BJ (cell line): ENCODE measurements around the gene SCFD1. TPM values are rescaled to one million over a fixed set of nuclear protein-coding genes. Genes with fewer than 3 reads are reported as not detected.
"Not testable (repeated sequence)": the region's sequence is repeated elsewhere in the genome, so short reads cannot be mapped to it uniquely, and the experiment has no call there.

Experiments used
- CTCF ChIA-PET: fragments of 350-600 bp; formaldehyde crosslinking; extraction: SDS; loops from one replicate; lab custom pipeline; 2021; ENCODE audit warnings: antibody characterized with exemption, inconsistent platforms; lab: Yijun Ruan, JAX
- POLR2A ChIA-PET: fragments of 300-600 bp; sonication (Branson Sonifier 250); formaldehyde crosslinking; extraction: SDS; loops from one replicate; lab custom pipeline; 2021; ENCODE audit warnings: antibody characterized with exemption; lab: Charles Lee
- DNase-seq: peaks from one replicate; pipeline ENCODE4 v3.0.0-alpha.2; 2011; ENCODE audit warnings: low read depth
- H3K27me3 ChIP-seq: 2 replicates; pipeline ENCODE4 v1.6.0; 2011; ENCODE audit warnings: low read length; ENCODE audit not compliant: control insufficient read depth, insufficient read depth
- H3K36me3 ChIP-seq: 2 replicates; pipeline ENCODE4 v1.5.1; 2011; ENCODE audit warnings: low read length; ENCODE audit not compliant: control insufficient read depth, insufficient read depth
- H3K4me3 ChIP-seq: 2 replicates; pipeline ENCODE4 v1.5.1; 2011; ENCODE audit warnings: low read depth, mild to moderate bottlenecking, control low read depth, low read length
- polyA plus RNA-seq: library from polyadenylated mRNA; depleted of rRNA; stranded (reverse); fragments of >200 nt; gene quantifications from 2 replicates; pipeline ENCODE4 v1.2.3, GENCODE V29; 2011
- TF ChIP-seq, protein P1 (sequence below): IDR thresholded peaks from 2 replicates; pipeline ENCODE4 v1.5.1; 2011; ENCODE audit warnings: low read depth, mild to moderate bottlenecking, control low read depth, inconsistent platforms, low read length, moderate library complexity; ENCODE audit not compliant: insufficient read depth

The SCFD1 gene
- polyA plus RNA-seq, 1 experiment, result 61.0 TPM

DNA sequence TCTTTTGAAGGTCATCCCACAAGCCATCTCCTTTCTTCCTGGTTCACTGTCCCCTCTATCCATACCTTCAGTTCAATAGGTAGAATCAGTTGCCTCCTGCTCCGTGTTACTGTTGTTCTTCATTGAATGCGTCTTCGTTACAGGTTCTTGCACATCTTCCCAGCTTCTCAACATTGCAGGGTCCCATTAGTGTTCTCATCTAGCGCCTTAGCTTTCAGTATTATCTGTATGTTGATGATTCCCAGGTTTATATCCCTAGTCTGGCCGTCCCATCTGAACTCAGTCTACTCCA, 2.0 kb downstream of the SCFD1 start:
- TF ChIP-seq, protein P1, sequence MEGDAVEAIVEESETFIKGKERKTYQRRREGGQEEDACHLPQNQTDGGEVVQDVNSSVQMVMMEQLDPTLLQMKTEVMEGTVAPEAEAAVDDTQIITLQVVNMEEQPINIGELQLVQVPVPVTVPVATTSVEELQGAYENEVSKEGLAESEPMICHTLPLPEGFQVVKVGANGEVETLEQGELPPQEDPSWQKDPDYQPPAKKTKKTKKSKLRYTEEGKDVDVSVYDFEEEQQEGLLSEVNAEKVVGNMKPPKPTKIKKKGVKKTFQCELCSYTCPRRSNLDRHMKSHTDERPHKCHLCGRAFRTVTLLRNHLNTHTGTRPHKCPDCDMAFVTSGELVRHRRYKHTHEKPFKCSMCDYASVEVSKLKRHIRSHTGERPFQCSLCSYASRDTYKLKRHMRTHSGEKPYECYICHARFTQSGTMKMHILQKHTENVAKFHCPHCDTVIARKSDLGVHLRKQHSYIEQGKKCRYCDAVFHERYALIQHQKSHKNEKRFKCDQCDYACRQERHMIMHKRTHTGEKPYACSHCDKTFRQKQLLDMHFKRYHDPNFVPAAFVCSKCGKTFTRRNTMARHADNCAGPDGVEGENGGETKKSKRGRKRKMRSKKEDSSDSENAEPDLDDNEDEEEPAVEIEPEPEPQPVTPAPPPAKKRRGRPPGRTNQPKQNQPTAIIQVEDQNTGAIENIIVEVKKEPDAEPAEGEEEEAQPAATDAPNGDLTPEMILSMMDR, result no peak
- Histone ChIP-seq H3K4me3 (no peak overlapping the region), H3K36me3 (peaks cover 2% of the 10 kb centered on the region; the same call in 1 of the 2 replicates), H3K27me3 (no peaks in the 10 kb centered on the region)
- ChIA-PET POLR2A (no interaction called here), CTCF (no interaction called here)
- DNase-seq, result no peak

DNA sequence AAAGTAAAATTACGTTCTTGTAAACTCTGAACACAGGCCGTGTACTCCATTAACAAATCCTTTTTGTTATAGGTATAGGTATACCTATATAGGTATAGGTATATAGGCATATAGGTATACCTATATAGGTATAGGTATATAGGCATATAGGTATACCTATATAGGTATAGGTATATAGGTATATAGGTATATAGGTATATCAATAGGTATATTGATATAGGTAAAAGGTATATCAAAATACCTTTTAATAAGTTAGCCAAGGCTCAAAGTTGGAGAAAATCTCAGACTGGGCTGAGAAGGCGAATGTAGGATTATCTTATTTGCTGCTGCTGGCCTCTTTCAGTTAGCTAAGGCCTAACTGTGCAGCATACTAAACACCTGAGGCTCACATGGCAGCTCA, 3.4 kb downstream of the SCFD1 start:
- H3K4me3 ChIP-seq, result no peak overlapping the region
- no peaks in the 10 kb centered on the region for H3K27me3 ChIP-seq
- CTCF ChIA-PET, result no interaction called here
- TF ChIP-seq, protein P1, result no peak
- POLR2A ChIA-PET, result interaction anchor here (0.6 kb wide), 1 partner anchor 75 kb away, joined by 5 read pairs; no protein-coding TSS in a partner anchor
- DNase-seq, result no peak
- H3K36me3 ChIP-seq, result peaks cover 2% of the 10 kb centered on the region; the same call in 1 of the 2 replicates

DNA sequence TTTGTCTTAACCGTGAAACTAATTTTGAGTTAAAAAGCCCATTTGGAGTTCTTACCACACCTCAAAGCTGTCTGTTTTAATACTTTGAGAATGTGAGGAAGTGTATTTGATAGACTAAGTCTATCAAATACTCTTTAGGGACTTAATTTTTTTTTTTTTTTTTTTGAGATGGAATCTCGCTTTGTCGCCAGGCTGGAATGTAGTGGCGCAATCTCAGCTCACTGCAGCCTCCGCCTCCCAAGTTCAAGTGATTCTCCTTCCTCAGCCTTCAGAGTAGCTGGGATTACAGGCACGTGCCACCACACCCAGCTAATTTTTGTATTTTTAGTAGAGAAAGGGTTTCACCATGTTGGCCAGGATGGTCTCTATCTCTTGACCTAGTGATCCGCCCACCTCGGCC, 7.3 kb downstream of the SCFD1 start:
- H3K27me3 ChIP-seq, H3K4me3 ChIP-seq, H3K36me3 ChIP-seq, DNase-seq, CTCF ChIA-PET, POLR2A ChIA-PET: not testable (repeated sequence)

DNA sequence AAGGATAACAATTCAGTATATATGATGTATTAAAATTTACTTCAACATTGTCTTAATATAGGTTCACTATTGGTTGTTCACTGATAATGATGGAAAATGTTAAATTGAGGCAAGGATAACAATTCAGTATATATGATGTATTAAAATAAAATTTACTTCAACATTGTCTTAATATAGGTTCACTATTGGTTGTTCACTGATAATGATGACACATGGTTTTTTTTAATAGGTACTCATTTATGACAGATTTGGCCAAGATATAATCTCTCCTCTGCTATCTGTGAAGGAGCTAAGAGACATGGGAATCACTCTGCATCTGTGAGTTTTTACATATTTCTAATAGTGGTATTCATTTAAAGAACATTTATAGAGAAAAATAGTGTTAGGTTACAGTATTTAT, 8.1 kb downstream of the SCFD1 start:
- DNase-seq, result no peak
- ChIA-PET CTCF (no interaction called here), POLR2A (no interaction called here)
- H3K4me3 ChIP-seq, result no peak overlapping the region
- peaks cover 5% of the 10 kb centered on the region for H3K36me3 ChIP-seq
- H3K27me3 ChIP-seq, result no peaks in the 10 kb centered on the region
- TF ChIP-seq, protein P1, result no peak

DNA sequence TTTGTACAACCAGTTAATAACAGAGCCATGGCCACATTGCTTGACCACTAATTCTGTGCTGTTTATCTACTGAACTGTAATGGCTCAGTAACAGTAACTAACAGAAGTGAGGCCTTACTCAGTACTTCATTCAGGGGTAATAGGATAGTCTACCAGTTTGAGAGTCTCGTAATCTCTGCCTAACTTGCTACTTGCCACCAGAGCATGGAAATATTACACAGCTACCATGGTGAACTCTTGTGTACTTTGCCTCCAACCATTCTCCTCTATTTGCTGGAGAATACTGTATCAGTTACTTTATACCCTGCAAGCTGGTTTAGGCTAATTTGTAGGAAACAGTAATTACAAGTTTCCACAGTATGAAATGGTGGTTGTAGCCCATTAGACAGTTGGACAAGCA, 10.6 kb downstream of the SCFD1 start:
- no peak for DNase-seq
- no peak overlapping the region for H3K4me3 ChIP-seq
- no peaks in the 10 kb centered on the region for H3K27me3 ChIP-seq
- ChIA-PET POLR2A (no interaction called here), CTCF (no interaction called here)
- TF ChIP-seq, protein P1, result no peak
- H3K36me3 ChIP-seq, result peaks cover 3% of the 10 kb centered on the region; the same call in 1 of the 2 replicates

DNA sequence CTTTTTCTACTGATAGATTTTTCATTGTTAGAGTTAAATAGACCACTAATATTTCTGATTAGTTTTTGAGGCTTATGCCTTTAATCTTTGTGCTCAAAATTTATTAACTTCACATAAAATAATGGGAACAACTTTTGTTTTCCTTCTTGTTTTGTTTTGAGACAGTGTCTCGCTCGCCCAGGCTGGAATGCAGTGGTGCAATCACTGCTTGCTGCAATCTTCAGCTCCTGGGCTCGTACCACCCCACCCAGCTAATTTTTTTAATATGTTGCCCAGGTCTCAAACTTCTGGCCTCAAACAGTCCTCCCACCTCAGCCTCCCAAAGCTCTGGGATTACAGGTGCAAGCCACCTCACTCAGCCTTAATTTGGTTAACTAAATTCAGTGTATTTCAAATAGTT, 16.8 kb downstream of the SCFD1 start:
- Histone ChIP-seq H3K36me3 (peaks cover 3% of the 10 kb centered on the region; the same call in 1 of the 2 replicates), H3K27me3 (no peaks in the 10 kb centered on the region), H3K4me3 (no peak overlapping the region)
- CTCF ChIA-PET, result interaction anchor here (0.8 kb wide), 1 partner anchor 10 kb away, joined by 3 read pairs; no protein-coding TSS in a partner anchor
- TF ChIP-seq, protein P1, result no peak
- DNase-seq, result no peak
- POLR2A ChIA-PET, result no interaction called here
